Mesenchymal stem cell (in vitro differentiated cells and primary cell): ENCODE data around the gene KDM1B.
A peak's percentile ranks its signal among the peaks of the same experiment; 100 is the strongest.
"Not testable (repeated sequence)": the region's sequence is repeated elsewhere in the genome, so short reads cannot be mapped to it uniquely, and the experiment has no call there.

Experiments
- DNase-seq: peaks from one replicate; pipeline ENCODE4 v3.0.0-alpha.2; 2013
- H2AFZ ChIP-seq: one replicate; pipeline ENCODE4 v1.6.1; 2013; ENCODE audit warnings: low read depth, mild to moderate bottlenecking, control low read depth, inconsistent platforms, low read length, moderate library complexity
- H2AK5ac ChIP-seq: 2 replicates; pipeline ENCODE4 v1.6.1; 2013; ENCODE audit warnings: low read length, moderate library complexity, mild to moderate bottlenecking, inconsistent platforms; ENCODE audit not compliant: severe bottlenecking
- H2BK120ac ChIP-seq: one replicate; pipeline ENCODE4 v1.6.1; 2013; ENCODE audit warnings: low read depth, mild to moderate bottlenecking, inconsistent platforms, low read length, moderate library complexity
- H2BK12ac ChIP-seq, 2 experiments: one replicate each; pipeline ENCODE4 v1.6.1; 2013; ENCODE audit warnings: inconsistent platforms in 2 of 2, low read length in 2 of 2, mild to moderate bottlenecking in 2 of 2, moderate library complexity in 2 of 2, control low read depth in 1 of 2
- H2BK15ac ChIP-seq: one replicate; pipeline ENCODE4 v1.6.1; 2013; ENCODE audit warnings: mild to moderate bottlenecking, low read depth, inconsistent platforms; ENCODE audit not compliant: poor library complexity, severe bottlenecking
- H2BK5ac ChIP-seq: 2 replicates; pipeline ENCODE4 v1.6.1; 2013; ENCODE audit warnings: low read depth, mild to moderate bottlenecking, low read length, control low read depth, inconsistent platforms; ENCODE audit not compliant: poor library complexity, severe bottlenecking
- H3K14ac ChIP-seq, 2 experiments: one replicate each; pipeline ENCODE4 v1.6.1; 2013; ENCODE audit warnings: inconsistent platforms in 2 of 2, low read length in 2 of 2, control low read depth in 1 of 2, mild to moderate bottlenecking in 1 of 2, moderate library complexity in 1 of 2
- H3K18ac ChIP-seq, 2 experiments: one replicate each; pipeline ENCODE4 v1.6.1; 2013; ENCODE audit warnings: inconsistent platforms in 2 of 2, low read length in 2 of 2, control low read depth in 1 of 2, low read depth in 1 of 2, mild to moderate bottlenecking in 1 of 2
- H3K23ac ChIP-seq, 2 experiments: one replicate each; pipeline ENCODE4 v1.6.1; 2013; ENCODE audit warnings: inconsistent platforms in 2 of 2, low read length in 2 of 2, mild to moderate bottlenecking in 2 of 2, moderate library complexity in 2 of 2, control low read depth in 1 of 2
- H3K27ac ChIP-seq: 2 replicates; pipeline ENCODE4 v1.5.1; 2013; ENCODE audit warnings: mild to moderate bottlenecking, moderate library complexity, low read length, control low read depth, inconsistent platforms; ENCODE audit not compliant: poor library complexity, severe bottlenecking
- H3K27me3 ChIP-seq, 2 experiments: 2 replicates each; pipeline versions ENCODE4 v1.6.1 to v1.7.0; 2013; ENCODE audit warnings: low read length in 2 of 2, mild to moderate bottlenecking in 2 of 2, moderate library complexity in 2 of 2, control low read depth in 1 of 2, inconsistent platforms in 1 of 2; ENCODE audit not compliant: control insufficient read depth in 1 of 2, insufficient read depth in 1 of 2
- H3K36me3 ChIP-seq, 2 experiments: 2 replicates each; pipeline versions ENCODE4 v1.6.1 to v1.7.0; 2013; ENCODE audit warnings: low read length in 2 of 2, control low read depth in 1 of 2, inconsistent platforms in 1 of 2, low read depth in 1 of 2, mild to moderate bottlenecking in 1 of 2; ENCODE audit not compliant: insufficient read depth in 2 of 2, control insufficient read depth in 1 of 2
- H3K4ac ChIP-seq, 2 experiments: one replicate each; pipeline ENCODE4 v1.6.1; 2013; ENCODE audit warnings: inconsistent platforms in 2 of 2, low read length in 2 of 2, mild to moderate bottlenecking in 2 of 2, moderate library complexity in 2 of 2, control low read depth in 1 of 2, low read depth in 1 of 2
- H3K4me1 ChIP-seq: 2 replicates; pipeline ENCODE4 v1.6.1; 2013; ENCODE audit warnings: low read depth, low read length, control low read depth; ENCODE audit not compliant: control insufficient read depth, insufficient read depth
- H3K4me2 ChIP-seq: 2 replicates; pipeline ENCODE4 v1.6.1; 2013; ENCODE audit warnings: low read length, mild to moderate bottlenecking, inconsistent platforms; ENCODE audit not compliant: poor library complexity, severe bottlenecking
- H3K4me3 ChIP-seq, 2 experiments: 2 replicates each; pipeline versions ENCODE4 v1.5.1 to v1.7.0; 2013; ENCODE audit warnings: low read length in 2 of 2, mild to moderate bottlenecking in 2 of 2, control low read depth in 1 of 2, low read depth in 1 of 2; ENCODE audit not compliant: insufficient read depth in 1 of 2
- H3K79me1 ChIP-seq: replicated peaks from 2 replicates; pipeline ENCODE4 v1.6.1; 2013; ENCODE audit warnings: mild to moderate bottlenecking, control low read depth, low read length, inconsistent platforms; ENCODE audit not compliant: poor library complexity, severe bottlenecking
- H3K9ac ChIP-seq: 2 replicates; pipeline ENCODE4 v1.7.0; 2013; ENCODE audit warnings: mild to moderate bottlenecking, low read length, moderate library complexity
- H3K9me3 ChIP-seq: 2 replicates; pipeline ENCODE4 v1.7.0; 2013; ENCODE audit warnings: mild to moderate bottlenecking, low read length; ENCODE audit not compliant: control insufficient read depth
- H4K8ac ChIP-seq: one replicate; pipeline ENCODE4 v1.6.1; 2013; ENCODE audit warnings: inconsistent platforms, mild to moderate bottlenecking, low read length, moderate library complexity
- H4K91ac ChIP-seq: one replicate; pipeline ENCODE4 v1.6.1; 2013; ENCODE audit warnings: mild to moderate bottlenecking, low read length, inconsistent platforms
- WGBS: methylation state at CpG from one replicate; pipeline ENCODE4 v1.1.7; 2013; ENCODE audit warnings: mixed read lengths; 5-methylcytosine and 5-hydroxymethylcytosine counted together

Gene KDM1B

DNA sequence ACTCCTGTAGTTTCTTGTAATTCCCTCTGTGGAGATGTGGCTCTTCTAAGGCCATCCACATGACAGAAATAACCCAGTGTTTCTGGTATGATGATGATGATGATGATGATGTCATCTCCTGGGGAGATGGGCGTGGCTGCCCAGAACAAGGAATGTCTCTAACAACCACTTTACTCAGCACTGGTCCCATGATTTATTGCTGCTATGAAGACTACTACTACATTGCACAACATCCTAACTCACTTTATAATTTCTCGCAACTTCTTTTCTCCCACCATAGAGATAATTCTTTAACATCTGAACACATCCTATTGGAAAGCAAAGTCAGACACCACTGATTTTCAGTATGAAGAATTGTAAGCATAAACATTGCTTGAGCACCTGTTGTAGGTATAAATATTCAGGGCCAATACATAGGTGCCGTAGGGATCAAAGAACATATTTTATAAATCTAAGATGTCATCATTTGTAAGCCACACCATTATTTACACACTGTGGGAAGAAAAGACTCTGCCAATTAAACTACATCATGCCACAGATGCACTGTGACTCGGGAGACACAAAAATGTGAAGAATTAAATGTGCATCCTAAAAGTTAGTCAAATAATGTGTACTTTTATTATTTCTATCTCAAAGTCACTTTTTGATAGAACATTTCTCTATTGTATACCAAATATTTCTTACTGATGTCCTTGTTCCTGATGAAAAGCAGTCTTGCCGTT is 6.8 kb upstream of the KDM1B start:
- no peak overlapping the region for H3K4ac ChIP-seq
- peaks cover 17% of the 10 kb centered on the region for H3K79me1 ChIP-seq
- no peak overlapping the region for H3K18ac ChIP-seq
- H3K36me3 ChIP-seq, result peaks cover 0 to 6% of the 10 kb centered on the region in 2 experiments
- H3K4me2 ChIP-seq, result no peak overlapping the region
- H2BK15ac ChIP-seq, result no peak overlapping the region
- no peak overlapping the region for H3K14ac ChIP-seq
- H3K23ac ChIP-seq, result no peak overlapping the region
- H3K4me3 ChIP-seq, result peak overlapping the region in 1 of 2 experiments; percentile 1
- no peak overlapping the region for H4K8ac ChIP-seq
- H2BK5ac ChIP-seq, result no peak overlapping the region
- peak; percentile 89 for DNase-seq
- H2AFZ ChIP-seq, result no peak overlapping the region
- no peak overlapping the region for H2BK120ac ChIP-seq
- no peaks in the 10 kb centered on the region for H3K27me3 ChIP-seq
- H4K91ac ChIP-seq, result no peak overlapping the region
- no peak overlapping the region for H2BK12ac ChIP-seq
- 61% methylated on average over 3 of the region's 5 CpGs for whole genome bisulfite sequencing
- H3K4me1 ChIP-seq, result no peaks in the 10 kb centered on the region
- H3K9ac ChIP-seq, result peak overlapping the region; percentile 70
- H3K9me3 ChIP-seq, result no peaks in the 10 kb centered on the region
- no peak overlapping the region for H3K27ac ChIP-seq
- no peak overlapping the region for H2AK5ac ChIP-seq

DNA sequence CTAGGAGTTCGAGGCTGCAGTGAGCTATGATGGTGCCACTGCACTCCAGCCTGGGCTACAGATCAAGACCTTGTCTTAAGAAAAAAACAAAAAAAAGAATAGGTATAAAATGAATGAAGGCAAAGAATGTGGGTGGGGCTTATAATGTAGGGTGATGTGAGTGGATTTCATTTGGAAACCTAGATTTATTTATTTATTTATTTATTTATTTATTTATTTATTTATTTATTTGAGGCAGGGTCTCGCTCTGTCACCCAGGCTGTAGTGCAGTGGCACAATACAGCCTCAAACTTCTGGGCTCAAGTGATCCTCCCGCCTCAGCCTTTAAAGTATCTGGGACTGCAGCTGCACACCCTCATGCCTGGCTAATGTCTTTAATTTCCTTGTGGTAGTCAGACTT is 3.8 kb upstream of the KDM1B start:
- peak; percentile 4 for DNase-seq
- H3K14ac ChIP-seq, H4K91ac ChIP-seq, H2BK12ac ChIP-seq, H2BK5ac ChIP-seq, H3K4me2 ChIP-seq, H3K27me3 ChIP-seq, H3K4ac ChIP-seq, H4K8ac ChIP-seq, H3K4me3 ChIP-seq, H2BK120ac ChIP-seq, H3K9ac ChIP-seq, H3K4me1 ChIP-seq, H2AFZ ChIP-seq, H3K23ac ChIP-seq, H3K18ac ChIP-seq, H3K9me3 ChIP-seq, H3K27ac ChIP-seq, H3K36me3 ChIP-seq, H2BK15ac ChIP-seq, H2AK5ac ChIP-seq: not testable (repeated sequence)
- WGBS, result 97% methylated on average over 3 of the region's 3 CpGs
- peaks cover 20% of the 10 kb centered on the region for H3K79me1 ChIP-seq

DNA sequence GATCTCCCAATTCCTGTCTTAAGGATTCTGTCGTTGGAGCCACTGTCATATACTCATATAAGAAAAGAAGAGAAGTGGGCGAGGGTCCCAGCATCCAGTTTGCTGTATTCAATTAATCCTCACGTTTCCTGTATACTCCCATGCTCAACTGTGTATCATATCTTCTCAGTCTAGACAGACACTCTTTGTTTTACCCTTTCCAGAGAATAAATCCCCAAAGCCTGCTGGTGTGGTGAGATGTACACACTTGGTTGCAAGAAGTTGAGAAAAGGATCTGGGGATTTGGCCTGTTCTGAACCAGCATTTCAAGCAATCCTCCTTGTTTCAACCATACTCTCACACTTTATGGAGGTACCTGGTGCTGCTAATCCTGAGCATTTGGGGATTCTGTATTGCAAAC is 3.4 kb upstream of the KDM1B start:
- H2BK15ac ChIP-seq, result no peak overlapping the region
- no peak overlapping the region for H3K9ac ChIP-seq
- H3K4ac ChIP-seq, result no peak overlapping the region
- peaks cover 3% of the 10 kb centered on the region for H3K4me1 ChIP-seq
- H3K18ac ChIP-seq, result peak overlapping the region in 1 of 2 experiments; percentile 58
- no peak overlapping the region for H3K4me3 ChIP-seq
- no peak overlapping the region for H3K23ac ChIP-seq
- no peak overlapping the region for H2BK120ac ChIP-seq
- 90% methylated on average over 2 of the region's 3 CpGs for WGBS
- H3K4me2 ChIP-seq, result no peak overlapping the region
- H2AFZ ChIP-seq, result no peak overlapping the region
- H2AK5ac ChIP-seq, result peak overlapping the region; percentile 10
- H2BK5ac ChIP-seq, result no peak overlapping the region
- no peak overlapping the region for H4K8ac ChIP-seq
- H2BK12ac ChIP-seq, result no peak overlapping the region
- H3K27me3 ChIP-seq, result no peaks in the 10 kb centered on the region
- no peak for DNase-seq
- no peaks in the 10 kb centered on the region for H3K36me3 ChIP-seq
- no peak overlapping the region for H4K91ac ChIP-seq
- no peak overlapping the region for H3K14ac ChIP-seq
- H3K9me3 ChIP-seq, result no peaks in the 10 kb centered on the region
- H3K79me1 ChIP-seq, result peaks cover 20% of the 10 kb centered on the region
- H3K27ac ChIP-seq, result no peak overlapping the region

DNA sequence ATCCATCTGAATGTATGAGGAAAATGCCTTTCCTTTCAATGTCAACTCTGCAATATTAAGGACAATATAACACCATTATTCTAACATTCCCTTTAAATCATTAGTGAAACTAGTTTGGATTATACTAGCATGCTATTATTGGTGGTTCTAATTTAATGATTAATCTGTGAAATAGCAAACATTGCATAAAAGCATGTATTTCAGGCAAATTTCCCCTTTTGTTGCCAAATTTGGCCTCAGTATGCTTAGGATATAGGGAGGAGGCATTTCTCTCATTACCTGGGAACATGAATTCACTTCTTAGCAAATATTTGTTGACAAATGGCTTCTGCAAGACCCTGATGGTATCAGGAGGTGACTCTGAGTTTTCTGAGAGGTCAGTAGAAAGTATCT is 1.9 kb upstream of the KDM1B start:
- Histone ChIP-seq H2AK5ac (no peak overlapping the region), H4K8ac (no peak overlapping the region), H3K36me3 (no peaks in the 10 kb centered on the region), H2BK15ac (no peak overlapping the region), H3K9ac (peak overlapping the region; percentile 95), H2AFZ (no peak overlapping the region), H3K4me2 (no peak overlapping the region), H2BK12ac (no peak overlapping the region), H3K27ac (no peak overlapping the region), H3K27me3 (no peaks in the 10 kb centered on the region), H3K79me1 (peaks cover 20% of the 10 kb centered on the region), H3K18ac (no peak overlapping the region), H3K14ac (no peak overlapping the region), H3K23ac (no peak overlapping the region), H3K9me3 (no peaks in the 10 kb centered on the region), H3K4me3 (peak overlapping the region in 1 of 2 experiments; percentile 93), H3K4ac (no peak overlapping the region), H4K91ac (no peak overlapping the region), H2BK5ac (no peak overlapping the region), H3K4me1 (peaks cover 3% of the 10 kb centered on the region), H2BK120ac (no peak overlapping the region)
- DNase-seq, result no peak
